IMR-90 (cell line): ENCODE measurements around the gene GIMAP8.

Experiments
- CEBPB ChIP-seq: IDR thresholded peaks from 2 replicates; pipeline ENCODE4 v1.6.1; 2012; ENCODE audit warnings: low read depth, low read length, improper control_type of control experiment
- CHD1 ChIP-seq: IDR thresholded peaks from 2 replicates; pipeline ENCODE4 v1.6.1; 2012; ENCODE audit warnings: low read depth, low read length, improper control_type of control experiment
- CTCF ChIP-seq: conservative IDR thresholded peaks from 2 replicates; pipeline ENCODE4 v1.5.1; 2012; ENCODE audit warnings: mild to moderate bottlenecking, low read depth, low read length, improper control_type of control experiment
- ELK1 ChIP-seq: fragments of 150-350 bp; IDR thresholded peaks from 2 replicates; pipeline ENCODE4 v1.6.1; 2016; ENCODE audit warnings: low read depth, mild to moderate bottlenecking, low read length, moderate library complexity, borderline replicate concordance
- MAZ ChIP-seq: IDR thresholded peaks from 2 replicates; pipeline ENCODE4 v1.6.1; 2012; ENCODE audit warnings: low read depth, mild to moderate bottlenecking, low read length, improper control_type of control experiment, moderate library complexity, borderline replicate concordance
- MXI1 ChIP-seq: IDR thresholded peaks from 2 replicates; pipeline ENCODE4 v1.6.1; 2012; ENCODE audit warnings: low read depth, mild to moderate bottlenecking, low read length, moderate library complexity, borderline replicate concordance
- NFE2L2 ChIP-seq: fragments of 150-350 bp; IDR thresholded peaks from 2 replicates; pipeline ENCODE4 v1.6.1; 2016; ENCODE audit warnings: low read depth, mild to moderate bottlenecking, low read length
- POLR2A ChIP-seq: IDR thresholded peaks from 2 replicates; pipeline ENCODE4 v1.6.1; 2012; ENCODE audit warnings: mild to moderate bottlenecking, low read depth, low read length
- RAD21 ChIP-seq: IDR thresholded peaks from 2 replicates; pipeline ENCODE4 v1.6.1; 2012; ENCODE audit warnings: low read length, improper control_type of control experiment
- RCOR1 ChIP-seq: IDR thresholded peaks from 2 replicates; pipeline ENCODE4 v1.6.1; 2012; ENCODE audit warnings: mild to moderate bottlenecking, low read length, improper control_type of control experiment; ENCODE audit not compliant: insufficient replicate concordance
- SMC3 ChIP-seq: fragments of 150-350 bp; IDR thresholded peaks from 2 replicates; pipeline ENCODE4 v1.6.1; 2016; ENCODE audit warnings: low read depth, mild to moderate bottlenecking, antibody characterized with exemption, low read length, moderate library complexity
- USF2 ChIP-seq: fragments of 150-350 bp; IDR thresholded peaks from 2 replicates; pipeline ENCODE4 v1.6.1; 2017; ENCODE audit warnings: mild to moderate bottlenecking, antibody characterized with exemption, low read length, low read depth

GRCh38 chr7:150502519-150502918 is 52.1 kb downstream of the GIMAP8 start:
- TF ChIP-seq POLR2A (no peak), CTCF (no peak), MXI1 (no peak), SMC3 (no peak), MAZ (no peak), RAD21 (no peak), CHD1 (no peak), USF2 (no peak), RCOR1 (no peak), CEBPB (no peak), ELK1 (no peak), NFE2L2 (no peak)
